Purkinje cell (primary cell): ENCODE data around the gene GAL3ST2. TPM values are rescaled to one million over a fixed set of nuclear protein-coding genes. Genes with fewer than 3 reads are reported as not detected.

Experiments
- polyA plus RNA-seq: library from polyadenylated mRNA; unstranded; fragments of >200 nt; fragmentation: Nextera tagmentation; gene quantifications from 2 replicates; pipeline ENCODE4 v1.2.1, GENCODE V29; 2014

Gene GAL3ST2
- not detected in 2 replicates for polyA plus RNA-seq

GRCh38 chr2:241776336-241777169 lies at the start of gene GAL3ST2:
Gene GAL3ST2, plus strand, starts transcription at chr2:241776822. Its CDS starts 134 bp downstream, at chr2:241776956.

DNA sequence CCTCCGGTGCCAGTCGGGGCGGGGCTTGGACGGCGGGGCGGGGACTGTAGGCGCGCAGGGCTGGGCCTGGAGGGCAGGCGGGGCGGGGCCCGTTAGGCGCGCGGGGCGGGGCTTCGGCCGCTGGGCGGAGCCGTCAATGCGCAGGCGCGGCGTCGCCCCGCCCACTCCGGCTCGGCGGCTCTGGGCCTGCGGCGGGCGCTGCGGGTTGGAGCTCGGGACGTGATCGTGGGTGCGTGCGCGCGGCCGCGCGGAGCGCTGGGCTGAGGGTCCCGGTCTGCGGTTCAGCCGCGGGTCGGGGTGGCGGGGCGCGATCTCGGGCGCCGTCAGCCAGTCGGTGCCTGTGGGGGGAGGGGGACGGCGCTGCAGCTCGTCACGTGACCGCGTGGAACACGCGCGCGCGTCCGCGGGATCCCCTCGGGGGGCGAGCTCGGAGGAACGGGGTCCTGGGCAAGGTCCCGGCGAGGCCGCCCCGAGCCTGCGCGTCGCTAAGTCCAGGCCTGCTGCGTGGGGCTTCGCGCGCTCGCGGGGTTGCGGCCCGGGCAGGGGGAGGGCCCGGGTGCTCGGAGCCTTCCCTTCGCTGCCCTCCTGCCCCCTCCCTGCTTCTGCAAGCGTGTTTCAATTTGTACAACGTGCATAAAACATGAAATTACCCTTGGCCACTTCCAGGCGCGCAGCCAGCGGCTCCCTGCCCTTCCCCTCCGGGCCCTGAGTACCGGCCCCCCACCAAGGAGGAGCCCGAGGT lies 42.0 kb upstream of the GAL3ST2 start, which contains the start of gene D2HGDH:
Gene D2HGDH, plus strand, starts transcription at position 164 of the 742 bp plus-strand sequence. CDS start 595 bp downstream, outside the sequence.

DNA sequence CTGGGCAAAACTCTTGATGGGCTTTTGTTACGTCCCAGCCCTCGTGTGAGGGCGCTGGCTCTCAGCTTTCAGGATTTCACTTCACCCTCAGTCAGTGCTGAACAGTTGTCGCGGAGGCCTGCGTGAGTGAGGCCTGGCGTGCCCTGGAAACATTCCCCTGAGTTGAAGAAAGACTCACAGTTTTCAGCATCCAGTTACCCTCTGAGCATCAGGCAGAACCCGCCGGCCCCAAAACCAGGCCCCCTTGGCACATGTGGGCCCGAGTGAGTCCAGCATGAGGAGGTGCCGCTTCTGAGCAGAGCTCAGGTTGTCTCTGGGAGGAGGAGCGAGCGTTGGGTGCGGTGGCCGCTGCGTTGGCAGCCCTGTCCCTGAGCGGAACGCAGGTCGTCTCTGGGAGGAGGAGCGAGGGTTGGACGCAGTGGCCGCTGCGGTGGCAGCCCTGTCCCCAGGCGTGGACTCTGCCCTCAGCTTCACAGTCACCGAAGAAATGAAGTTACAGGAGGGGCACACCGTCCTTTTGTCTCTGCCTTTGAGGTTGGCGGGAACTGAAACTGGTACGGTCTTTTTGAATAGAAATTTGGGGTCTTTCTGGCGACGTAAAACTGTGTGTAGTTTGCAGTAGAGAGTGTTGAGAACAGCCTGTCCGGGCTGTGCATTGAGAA lies 32.2 kb downstream of the GAL3ST2 start, which contains the start of gene NEU4:
Gene NEU4, plus strand, starts transcription at position 473 of the 662 bp plus-strand sequence. CDS start 5,292 bp downstream, outside the sequence.

Other genes with a start within 250 kb of the GAL3ST2 start
- gene BOK, start 218.1 kb upstream of the GAL3ST2 start, polyA plus RNA-seq = 1.9 TPM in 1 of 2 replicates, not detected in the other
- gene THAP4, start 139.7 kb upstream of the GAL3ST2 start, polyA plus RNA-seq = 70.0 and 93.1 TPM in 2 replicates
- gene ATG4B, start 139.1 kb upstream of the GAL3ST2 start, polyA plus RNA-seq = 18.9 and 36.5 TPM in 2 replicates
- gene DTYMK, start 90.0 kb upstream of the GAL3ST2 start, polyA plus RNA-seq = 4.2 and 7.2 TPM in 2 replicates
- 1.5 and 5.1 TPM in 2 replicates for gene ING5, start 74.8 kb upstream of the GAL3ST2 start, polyA plus RNA-seq
- gene D2HGDH, start 42.2 kb upstream of the GAL3ST2 start, polyA plus RNA-seq = 0.79 and 2.3 TPM in 2 replicates
- gene NEU4, start 32.4 kb downstream of the GAL3ST2 start, polyA plus RNA-seq = not detected in 2 replicates
- not detected in 2 replicates for gene PDCD1, start 82.1 kb downstream of the GAL3ST2 start, polyA plus RNA-seq
- gene RTP5, start 92.9 kb downstream of the GAL3ST2 start, polyA plus RNA-seq = not detected in 2 replicates